ENCODE data around the gene ITFG2. TPM values are rescaled to one million over a fixed set of nuclear protein-coding genes. Genes with fewer than 3 reads are reported as not detected.

The ITFG2 gene
- total RNA-seq, 1 donor = 19.1 TPM

GRCh38 chr12:2785017-2785416 lies 27.5 kb upstream of the ITFG2 start:
- no peak for DNase-seq (ENCODE audit: low read depth)
- H3K4me3 ChIP-seq (ENCODE audit: low read depth, low read length) = no peak overlapping the region
- no peak for TF ChIP-seq CTCF (IDR thresholded peaks at IDR 0.05; ENCODE audit: insufficient read depth, low read length)

DNA sequence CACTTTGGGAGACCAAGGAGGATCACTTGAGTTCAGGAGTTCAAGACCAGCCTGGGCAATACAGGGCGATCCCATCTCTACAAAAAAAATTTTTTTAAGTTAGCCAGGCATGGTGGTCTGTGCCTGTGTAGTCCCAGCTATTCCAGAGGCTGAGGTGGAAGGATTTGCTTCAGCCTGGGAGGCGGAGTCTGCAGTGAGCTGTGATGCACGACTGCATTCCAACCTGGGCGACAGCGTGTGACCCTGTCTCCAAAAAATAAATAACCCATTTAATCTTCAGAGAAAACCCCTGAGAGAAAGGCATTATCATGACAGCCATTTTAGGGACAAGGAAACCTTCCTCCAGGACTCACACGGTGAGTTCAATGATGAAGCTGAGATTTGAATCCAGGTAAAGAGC lies 21.4 kb upstream of the ITFG2 start:
- TF ChIP-seq CTCF (IDR thresholded peaks at IDR 0.05; ENCODE audit: insufficient read depth, low read length) = no peak
- no peak overlapping the region for H3K4me3 ChIP-seq (ENCODE audit: low read depth, low read length)
- no peak for DNase-seq (ENCODE audit: low read depth)

DNA sequence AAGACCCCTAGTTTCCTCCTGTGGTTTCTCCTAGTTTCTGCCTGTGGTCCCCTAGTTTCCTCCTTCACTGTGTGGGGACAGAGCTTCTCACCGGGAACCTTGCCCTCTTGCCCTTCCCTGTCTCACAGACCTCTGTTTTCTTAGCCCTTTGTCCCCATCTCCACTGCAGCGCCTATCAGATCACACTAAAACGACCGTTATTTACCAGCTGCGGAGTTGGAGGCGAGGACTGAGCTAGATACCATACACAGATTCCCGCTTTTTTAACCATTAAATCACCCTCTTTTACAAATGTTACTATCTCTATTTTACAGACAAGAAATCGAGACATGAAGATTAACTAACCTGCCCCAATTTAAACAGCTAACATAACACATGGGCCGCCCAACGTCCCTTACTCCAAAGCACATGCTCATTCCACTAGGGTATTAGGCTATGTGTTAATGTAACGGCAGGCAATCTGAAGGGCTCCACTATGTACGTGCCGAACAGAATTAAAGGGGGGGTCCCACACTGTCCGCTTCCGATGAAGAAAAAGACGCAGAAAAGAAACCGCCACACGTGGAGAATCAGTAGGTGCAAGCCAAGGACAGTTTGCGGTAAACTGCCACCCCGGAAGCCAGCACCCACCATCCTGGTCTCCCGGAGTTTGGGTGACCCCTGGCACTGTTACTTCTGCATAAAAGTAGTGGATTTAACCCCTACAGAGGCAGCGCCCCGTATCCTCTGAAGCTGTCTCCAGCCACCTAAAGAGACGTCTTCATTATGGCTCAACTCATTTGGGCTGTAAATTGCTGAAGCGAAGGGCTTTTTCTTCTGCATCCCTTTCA lies 19.6 kb upstream of the ITFG2 start:
- TF ChIP-seq CTCF (IDR thresholded peaks at IDR 0.05; ENCODE audit: insufficient read depth, low read length) = no peak
- no peak for DNase-seq (ENCODE audit: low read depth)

DNA sequence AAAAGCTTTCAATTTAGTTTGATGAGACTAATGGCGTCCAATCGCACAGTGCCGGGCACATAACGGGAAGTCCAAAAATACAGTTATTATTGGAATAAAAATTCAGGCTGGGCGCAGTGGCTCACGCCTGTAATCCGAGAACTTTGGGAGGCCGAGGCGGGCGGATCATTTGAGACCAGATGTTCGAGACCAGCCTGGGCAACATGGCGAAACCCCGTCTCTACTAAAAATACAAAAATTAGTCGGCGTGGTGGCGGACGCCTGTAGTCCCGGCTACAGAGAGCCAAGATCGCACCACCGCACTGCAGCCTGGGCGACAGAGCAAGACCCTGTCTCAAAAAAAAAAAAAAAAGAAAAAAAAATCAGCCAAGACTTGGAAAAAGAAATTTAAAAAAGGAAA lies 18.9 kb upstream of the ITFG2 start:
- TF ChIP-seq CTCF (IDR thresholded peaks at IDR 0.05; ENCODE audit: insufficient read depth, low read length) = no peak
- H3K4me3 ChIP-seq (ENCODE audit: low read depth, low read length) = no peak overlapping the region
- no peak for DNase-seq (ENCODE audit: low read depth)

More for the DNA sequence above, 19.6 kb upstream of the ITFG2 start:
- no peak overlapping the region for H3K4me3 ChIP-seq (ENCODE audit: low read depth, low read length)

DNA sequence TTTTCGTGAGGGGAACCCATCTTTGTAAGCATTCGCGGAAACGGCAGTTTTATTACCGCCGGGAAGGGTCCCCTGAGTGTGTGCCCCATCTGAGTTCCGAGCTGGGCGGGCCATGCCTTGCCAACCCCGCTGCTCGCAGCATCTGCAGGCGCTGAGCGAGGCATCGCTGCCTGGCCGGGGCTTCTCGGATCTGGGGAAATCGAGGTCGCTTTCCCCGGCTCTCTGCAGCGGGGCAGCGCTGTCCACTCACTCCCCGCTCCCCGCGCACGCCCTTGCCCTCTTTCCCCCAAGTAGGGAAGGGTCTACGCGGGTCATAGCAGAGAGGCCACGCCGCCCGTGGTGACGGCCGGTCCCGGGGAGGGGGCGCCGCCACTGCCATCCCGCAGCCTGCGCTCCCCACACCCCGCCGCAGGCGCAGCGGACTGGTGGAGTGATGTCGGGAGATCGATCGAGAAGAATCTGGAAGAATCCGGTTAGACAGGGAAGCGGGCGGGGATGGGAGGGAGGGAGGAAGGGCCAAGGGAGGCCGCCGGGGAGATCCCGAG lies 18.2 kb upstream of the ITFG2 start:
- DNase-seq (ENCODE audit: low read depth) = no peak
- peak overlapping the region; percentile 88 for H3K4me3 ChIP-seq (ENCODE audit: low read depth, low read length)
- TF ChIP-seq CTCF (IDR thresholded peaks at IDR 0.05; ENCODE audit: insufficient read depth, low read length) = no peak

- H3K4me3 ChIP-seq (ENCODE audit: low read depth, low read length) = peak within 1 kb of the TSS; percentile 88
- peak; percentile 71 for DNase-seq (ENCODE audit: low read depth)
- TF ChIP-seq CTCF (IDR thresholded peaks at IDR 0.05; ENCODE audit: insufficient read depth, low read length) = no peak
Observed at GRCh38 chr12:2794736-2795289, 17.7 kb upstream of the ITFG2 start, which contains the start of gene FKBP4. FKBP4 (plus strand) TSS chr12:2794970; CDS start chr12:2795140, 170 bp downstream.
